HCEC 1CT (cell line): ENCODE results near the gene HLCS.

Experiments
- DNase-seq: peaks from one replicate; pipeline ENCODE4 v3.0.0-alpha.2; 2017

HLCS gene

GRCh38 chr21:36879827-36880226 is 86.6 kb downstream of the HLCS start:
- DNase-seq, result no peak

GRCh38 chr21:36877741-36878140 is 88.7 kb downstream of the HLCS start:
- DNase-seq, result no peak

- DNase-seq, result no peak
These were observed 91.8 kb downstream of the HLCS start for GRCh38 chr21:36874665-36875064.

GRCh38 chr21:36873513-36873912 is 93.0 kb downstream of the HLCS start:
- no peak for DNase-seq

GRCh38 chr21:36867291-36867905 is 99.1 kb downstream of the HLCS start:
- no peak for DNase-seq

GRCh38 chr21:36866419-36866818 is 100.0 kb downstream of the HLCS start:
- no peak for DNase-seq

- no peak for DNase-seq
These were observed 101.5 kb downstream of the HLCS start for GRCh38 chr21:36864974-36865373.

- no peak for DNase-seq
These were observed 103.2 kb downstream of the HLCS start for GRCh38 chr21:36863260-36863659.

GRCh38 chr21:36861595-36862323 is 104.7 kb downstream of the HLCS start:
- peak; percentile 45 for DNase-seq

GRCh38 chr21:36860736-36861594 is 105.5 kb downstream of the HLCS start:
- peak; percentile 81 for DNase-seq

GRCh38 chr21:36859744-36860501 is 106.5 kb downstream of the HLCS start:
- DNase-seq, result peak; percentile 93

GRCh38 chr21:36858320-36858957 is 108.0 kb downstream of the HLCS start:
- peak; percentile 64 for DNase-seq

- DNase-seq, result no peak
These were observed 109.8 kb downstream of the HLCS start for GRCh38 chr21:36856643-36857042.

GRCh38 chr21:36854391-36854790 is 112.1 kb downstream of the HLCS start:
- peak; percentile 44 for DNase-seq

GRCh38 chr21:36852864-36853263 is 113.6 kb downstream of the HLCS start:
- DNase-seq, result no peak

GRCh38 chr21:36852293-36852692 is 114.2 kb downstream of the HLCS start:
- no peak for DNase-seq

GRCh38 chr21:36851121-36851520 is 115.3 kb downstream of the HLCS start:
- DNase-seq, result no peak

GRCh38 chr21:36850372-36850771 is 116.1 kb downstream of the HLCS start:
- no peak for DNase-seq

- no peak for DNase-seq
These were observed 116.9 kb downstream of the HLCS start for GRCh38 chr21:36849461-36850105.

- no peak for DNase-seq
These were observed 117.7 kb downstream of the HLCS start for GRCh38 chr21:36848730-36849274.

- peak; percentile 80 for DNase-seq
These were observed 119.3 kb downstream of the HLCS start for GRCh38 chr21:36847189-36847588.

- peak; percentile 14 for DNase-seq
These were observed 119.8 kb downstream of the HLCS start for GRCh38 chr21:36846631-36847030.
